Mesendoderm (in vitro differentiated cells): ENCODE results near the gene OR8B12.

Source experiments
- DNase-seq: peaks from one replicate; pipeline ENCODE4 v3.0.0; 2013
- H2AK5ac ChIP-seq: 2 replicates; pipeline ENCODE4 v1.6.1; 2013; ENCODE audit warnings: low read length, inconsistent platforms
- H2BK120ac ChIP-seq: 2 replicates; pipeline ENCODE4 v1.6.1; 2013; ENCODE audit warnings: low read depth, mild to moderate bottlenecking, low read length, moderate library complexity, mixed read lengths
- H2BK15ac ChIP-seq: replicated peaks from 2 replicates; pipeline ENCODE4 v1.6.1; 2013; ENCODE audit warnings: low read depth, mild to moderate bottlenecking, moderate library complexity
- H2BK5ac ChIP-seq: 2 replicates; pipeline ENCODE4 v1.6.1; 2013; ENCODE audit warnings: low read length, inconsistent platforms
- H3K18ac ChIP-seq: 2 replicates; pipeline ENCODE4 v1.6.1; 2013; ENCODE audit warnings: mild to moderate bottlenecking, low read length, mixed read lengths
- H3K23ac ChIP-seq: one replicate; pipeline ENCODE4 v1.6.1; 2013; ENCODE audit warnings: low read length
- H3K27ac ChIP-seq: 2 replicates; pipeline ENCODE4 v1.5.1; 2013; ENCODE audit warnings: low read depth, mild to moderate bottlenecking, inconsistent platforms, low read length, moderate library complexity
- H3K27me3 ChIP-seq: 2 replicates; pipeline ENCODE4 v1.6.1; 2013; ENCODE audit warnings: low read length, control low read depth, mild to moderate bottlenecking, inconsistent platforms; ENCODE audit not compliant: insufficient read depth, poor library complexity
- H3K36me3 ChIP-seq: 2 replicates; pipeline ENCODE4 v1.6.1; 2013; ENCODE audit warnings: low read length, inconsistent platforms; ENCODE audit not compliant: control insufficient read depth, insufficient read depth
- H3K4ac ChIP-seq: one replicate; pipeline ENCODE4 v1.6.1; 2013; ENCODE audit warnings: low read depth, mild to moderate bottlenecking, low read length, moderate library complexity
- H3K4me1 ChIP-seq: 2 replicates; pipeline ENCODE4 v1.6.1; 2013; ENCODE audit warnings: low read depth, low read length, inconsistent platforms; ENCODE audit not compliant: control insufficient read depth
- H3K4me2 ChIP-seq: 2 replicates; pipeline ENCODE4 v1.6.1; 2013; ENCODE audit warnings: low read length
- H3K4me3 ChIP-seq: 2 replicates; pipeline ENCODE4 v1.5.1; 2013; ENCODE audit warnings: mild to moderate bottlenecking, low read length
- H3K56ac ChIP-seq: one replicate; pipeline ENCODE4 v1.6.1; 2013; ENCODE audit warnings: low read length
- H3K79me1 ChIP-seq: 2 replicates; pipeline ENCODE4 v1.6.1; 2013; ENCODE audit warnings: low read length, inconsistent platforms
- H3K79me2 ChIP-seq: 2 replicates; pipeline ENCODE4 v1.6.1; 2013; ENCODE audit warnings: mild to moderate bottlenecking, low read length; ENCODE audit not compliant: control insufficient read depth, insufficient read depth
- H3K9ac ChIP-seq: 2 replicates; pipeline ENCODE4 v1.6.1; 2013; ENCODE audit warnings: low read length, inconsistent platforms
- H4K5ac ChIP-seq: one replicate; pipeline ENCODE4 v1.6.1; 2013; ENCODE audit warnings: low read length
- H4K8ac ChIP-seq: one replicate; pipeline ENCODE4 v1.6.1; 2013; ENCODE audit warnings: low read depth, mild to moderate bottlenecking, control low read depth, low read length, moderate library complexity
- WGBS: extraction: QIAGEN DNeasy Blood & Tissue Kit; methylation state at CpG from one replicate; pipeline ENCODE4 v1.1.7; 2013; ENCODE audit warnings: low lambda C conversion rate, missing lambda C conversion rate; ENCODE audit not compliant: insufficient coverage; ENCODE audit errors: extremely low coverage; 5-methylcytosine and 5-hydroxymethylcytosine counted together

OR8B12 gene

GRCh38 chr11:124569697-124570096 is 26.2 kb upstream of the OR8B12 start, which contains the start of gene OR8A1:
TSS of gene OR8A1 (plus strand) at chr11:124569997. CDS start at chr11:124570120, 123 bp downstream.
- no peaks in the 10 kb centered on the region for H3K4me1 ChIP-seq
- H3K79me1 ChIP-seq, result no peaks in the 10 kb centered on the region
- no peaks in the 10 kb centered on the region for H3K36me3 ChIP-seq
- no peak within 1 kb of the TSS for H4K8ac ChIP-seq
- H2BK120ac ChIP-seq, result no peak within 1 kb of the TSS
- H3K56ac ChIP-seq, result no peak within 1 kb of the TSS
- H3K18ac ChIP-seq, result no peak within 1 kb of the TSS
- no peak within 1 kb of the TSS for H3K9ac ChIP-seq
- no peak for DNase-seq
- H2AK5ac ChIP-seq, result no peak within 1 kb of the TSS
- no peak within 1 kb of the TSS for H3K23ac ChIP-seq
- H2BK5ac ChIP-seq, result no peak within 1 kb of the TSS
- H3K4me2 ChIP-seq, result no peak within 1 kb of the TSS
- no CpG with 5 or more reads among the region's 4 CpGs for WGBS
- no peak within 1 kb of the TSS for H3K4me3 ChIP-seq
- H4K5ac ChIP-seq, result no peak within 1 kb of the TSS
- no peak within 1 kb of the TSS for H3K27ac ChIP-seq
- H2BK15ac ChIP-seq, result no peak within 1 kb of the TSS
- no peak within 1 kb of the TSS for H3K4ac ChIP-seq
- H3K79me2 ChIP-seq, result no peaks in the 10 kb centered on the region
- H3K27me3 ChIP-seq, result no peaks in the 10 kb centered on the region

- Histone ChIP-seq H3K79me1 (no peaks in the 10 kb centered on the region), H3K79me2 (no peaks in the 10 kb centered on the region), H2BK5ac (no peak overlapping the region), H3K56ac (no peak overlapping the region), H3K9ac (no peak overlapping the region), H2BK15ac (no peak overlapping the region), H2BK120ac (no peak overlapping the region), H4K8ac (no peak overlapping the region), H3K27ac (no peak overlapping the region), H3K36me3 (no peaks in the 10 kb centered on the region), H3K23ac (no peak overlapping the region), H3K4me3 (no peak overlapping the region), H3K4me1 (no peaks in the 10 kb centered on the region), H4K5ac (no peak overlapping the region), H3K4me2 (no peak overlapping the region), H2AK5ac (no peak overlapping the region), H3K4ac (no peak overlapping the region), H3K18ac (no peak overlapping the region), H3K27me3 (no peaks in the 10 kb centered on the region)
- no peak for DNase-seq
- WGBS, result no CpG with 5 or more reads among the region's 2 CpGs
Measured at GRCh38 chr11:124556828-124557227, 13.4 kb upstream of the OR8B12 start.

- no peak overlapping the region for H2AK5ac ChIP-seq
- no peaks in the 10 kb centered on the region for H3K27me3 ChIP-seq
- H3K4me1 ChIP-seq, result no peaks in the 10 kb centered on the region
- H3K36me3 ChIP-seq, result no peaks in the 10 kb centered on the region
- no peak overlapping the region for H3K4me2 ChIP-seq
- H3K18ac ChIP-seq, result no peak overlapping the region
- H3K27ac ChIP-seq, result no peak overlapping the region
- H3K4ac ChIP-seq, result no peak overlapping the region
- no peak overlapping the region for H2BK120ac ChIP-seq
- H3K79me2 ChIP-seq, result no peaks in the 10 kb centered on the region
- WGBS, result no CpG with 5 or more reads among the region's 4 CpGs
- no peak overlapping the region for H3K4me3 ChIP-seq
- no peak overlapping the region for H2BK5ac ChIP-seq
- peak; percentile 17 for DNase-seq
- H3K23ac ChIP-seq, result no peak overlapping the region
- no peak overlapping the region for H3K56ac ChIP-seq
- H3K9ac ChIP-seq, result no peak overlapping the region
- no peaks in the 10 kb centered on the region for H3K79me1 ChIP-seq
- H2BK15ac ChIP-seq, result no peak overlapping the region
- no peak overlapping the region for H4K8ac ChIP-seq
- no peak overlapping the region for H4K5ac ChIP-seq
Measured at GRCh38 chr11:124551987-124552386, 8.5 kb upstream of the OR8B12 start.

- no peaks in the 10 kb centered on the region for H3K4me1 ChIP-seq
- no peak overlapping the region for H3K9ac ChIP-seq
- H3K56ac ChIP-seq, result no peak overlapping the region
- no peak overlapping the region for H4K8ac ChIP-seq
- H3K79me2 ChIP-seq, result no peaks in the 10 kb centered on the region
- no CpG with 5 or more reads among the region's 6 CpGs for WGBS
- H3K4me2 ChIP-seq, result no peak overlapping the region
- DNase-seq, result peak; percentile 34
- no peak overlapping the region for H3K27ac ChIP-seq
- no peak overlapping the region for H3K18ac ChIP-seq
- H2BK15ac ChIP-seq, result no peak overlapping the region
- no peak overlapping the region for H2AK5ac ChIP-seq
- H3K79me1 ChIP-seq, result no peaks in the 10 kb centered on the region
- H3K4ac ChIP-seq, result no peak overlapping the region
- H2BK5ac ChIP-seq, result no peak overlapping the region
- no peak overlapping the region for H3K23ac ChIP-seq
- no peak overlapping the region for H4K5ac ChIP-seq
- H3K27me3 ChIP-seq, result no peaks in the 10 kb centered on the region
- H3K4me3 ChIP-seq, result no peak overlapping the region
- H2BK120ac ChIP-seq, result no peak overlapping the region
- no peaks in the 10 kb centered on the region for H3K36me3 ChIP-seq
Measured at GRCh38 chr11:124551189-124551588, 7.7 kb upstream of the OR8B12 start.

- H2AK5ac ChIP-seq, result no peak overlapping the region
- H3K4ac ChIP-seq, result no peak overlapping the region
- H3K9ac ChIP-seq, result no peak overlapping the region
- WGBS, result no CpG with 5 or more reads among the region's 6 CpGs
- no peak overlapping the region for H3K56ac ChIP-seq
- no peak overlapping the region for H2BK15ac ChIP-seq
- H3K79me1 ChIP-seq, result no peaks in the 10 kb centered on the region
- no peak overlapping the region for H3K27ac ChIP-seq
- H3K18ac ChIP-seq, result no peak overlapping the region
- H2BK5ac ChIP-seq, result no peak overlapping the region
- DNase-seq, result no peak
- H3K4me2 ChIP-seq, result no peak overlapping the region
- no peak overlapping the region for H4K5ac ChIP-seq
- H3K23ac ChIP-seq, result no peak overlapping the region
- no peak overlapping the region for H3K4me3 ChIP-seq
- no peak overlapping the region for H2BK120ac ChIP-seq
- H3K27me3 ChIP-seq, result no peaks in the 10 kb centered on the region
- no peak overlapping the region for H4K8ac ChIP-seq
- H3K79me2 ChIP-seq, result no peaks in the 10 kb centered on the region
- no peaks in the 10 kb centered on the region for H3K36me3 ChIP-seq
- H3K4me1 ChIP-seq, result no peaks in the 10 kb centered on the region
Measured at GRCh38 chr11:124543145-124543544, 309 bp downstream of the OR8B12 start.

- Histone ChIP-seq H3K27me3 (no peaks in the 10 kb centered on the region), H3K79me2 (no peaks in the 10 kb centered on the region), H3K9ac (no peak overlapping the region), H2AK5ac (no peak overlapping the region), H3K79me1 (no peaks in the 10 kb centered on the region), H2BK5ac (no peak overlapping the region), H2BK120ac (no peak overlapping the region), H4K8ac (no peak overlapping the region), H4K5ac (no peak overlapping the region), H3K56ac (no peak overlapping the region), H3K4me1 (peaks cover 2% of the 10 kb centered on the region), H3K18ac (no peak overlapping the region), H3K4me3 (no peak overlapping the region), H3K4me2 (no peak overlapping the region), H3K4ac (no peak overlapping the region), H3K23ac (no peak overlapping the region), H2BK15ac (no peak overlapping the region), H3K27ac (no peak overlapping the region), H3K36me3 (no peaks in the 10 kb centered on the region)
- DNase-seq, result no peak
- WGBS, result 100% methylated on average over 2 of the region's 6 CpGs
Measured at GRCh38 chr11:124541204-124541603, 2.2 kb downstream of the OR8B12 start.
